LNCAP (cell line): ENCODE measurements around the gene AK4.

Experiments used
- TF ChIP-seq, protein P1 (sequence below): fragments of 450-650 bp; IDR thresholded peaks from 2 replicates; pipeline ENCODE4 v1.5.1; 2017; ENCODE audit warnings: mild to moderate bottlenecking

Gene AK4

DNA sequence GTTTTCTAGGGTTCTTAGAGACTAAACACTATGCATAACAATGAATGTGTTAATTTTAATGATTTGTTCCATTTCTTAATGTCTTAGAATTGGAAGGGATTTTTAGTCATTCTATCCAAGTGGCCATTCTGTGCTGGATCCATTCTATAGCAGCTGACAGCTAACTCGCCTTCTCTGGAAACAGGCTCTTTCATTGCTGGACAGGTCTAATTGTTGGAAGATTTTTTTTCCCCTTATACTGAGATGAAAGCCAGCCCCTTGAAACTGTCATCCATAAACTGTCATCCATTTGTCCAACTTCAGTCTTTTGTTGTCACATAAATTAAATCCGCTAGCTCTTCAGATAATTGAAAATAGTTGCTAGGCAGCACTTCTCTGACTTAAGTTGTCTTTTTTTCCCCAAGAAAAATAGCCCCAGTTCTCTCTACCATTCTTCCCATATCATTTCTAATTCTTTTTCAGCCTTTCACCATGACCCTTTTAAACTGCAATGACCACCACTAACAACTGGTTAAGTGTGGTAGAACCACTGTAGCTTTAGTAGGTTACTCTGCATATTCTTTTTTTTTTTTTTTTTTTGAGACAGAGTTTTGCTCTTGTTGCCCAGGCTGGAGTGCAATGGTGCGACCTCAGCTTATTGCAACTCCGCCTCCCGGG, 19.7 kb downstream of the AK4 start:
- TF ChIP-seq, protein P1, sequence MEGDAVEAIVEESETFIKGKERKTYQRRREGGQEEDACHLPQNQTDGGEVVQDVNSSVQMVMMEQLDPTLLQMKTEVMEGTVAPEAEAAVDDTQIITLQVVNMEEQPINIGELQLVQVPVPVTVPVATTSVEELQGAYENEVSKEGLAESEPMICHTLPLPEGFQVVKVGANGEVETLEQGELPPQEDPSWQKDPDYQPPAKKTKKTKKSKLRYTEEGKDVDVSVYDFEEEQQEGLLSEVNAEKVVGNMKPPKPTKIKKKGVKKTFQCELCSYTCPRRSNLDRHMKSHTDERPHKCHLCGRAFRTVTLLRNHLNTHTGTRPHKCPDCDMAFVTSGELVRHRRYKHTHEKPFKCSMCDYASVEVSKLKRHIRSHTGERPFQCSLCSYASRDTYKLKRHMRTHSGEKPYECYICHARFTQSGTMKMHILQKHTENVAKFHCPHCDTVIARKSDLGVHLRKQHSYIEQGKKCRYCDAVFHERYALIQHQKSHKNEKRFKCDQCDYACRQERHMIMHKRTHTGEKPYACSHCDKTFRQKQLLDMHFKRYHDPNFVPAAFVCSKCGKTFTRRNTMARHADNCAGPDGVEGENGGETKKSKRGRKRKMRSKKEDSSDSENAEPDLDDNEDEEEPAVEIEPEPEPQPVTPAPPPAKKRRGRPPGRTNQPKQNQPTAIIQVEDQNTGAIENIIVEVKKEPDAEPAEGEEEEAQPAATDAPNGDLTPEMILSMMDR = no peak

DNA sequence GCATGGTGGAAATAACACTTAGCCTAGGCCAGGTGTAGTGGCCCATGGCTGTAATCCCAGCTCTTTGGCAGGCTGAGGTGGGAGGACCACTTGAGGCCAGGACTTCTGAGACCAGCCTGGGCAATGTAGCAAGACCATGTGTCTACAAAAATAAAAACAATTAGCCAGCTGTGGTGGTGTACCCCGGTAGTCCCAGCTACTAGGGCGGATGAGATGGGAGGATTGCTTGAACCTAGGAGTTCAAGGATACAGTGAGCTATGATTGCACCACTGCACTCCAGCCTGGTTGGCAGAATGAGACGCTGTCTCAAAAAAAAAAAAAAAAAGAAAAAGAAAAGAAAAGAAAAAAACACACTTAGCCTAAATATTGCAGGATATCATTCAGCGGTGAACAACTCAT, 20.9 kb downstream of the AK4 start:
- TF ChIP-seq, protein P1 = no peak

- TF ChIP-seq, protein P1 = no peak
Observed at GRCh38 chr1:65170511-65171142, 22.6 kb downstream of the AK4 start.

DNA sequence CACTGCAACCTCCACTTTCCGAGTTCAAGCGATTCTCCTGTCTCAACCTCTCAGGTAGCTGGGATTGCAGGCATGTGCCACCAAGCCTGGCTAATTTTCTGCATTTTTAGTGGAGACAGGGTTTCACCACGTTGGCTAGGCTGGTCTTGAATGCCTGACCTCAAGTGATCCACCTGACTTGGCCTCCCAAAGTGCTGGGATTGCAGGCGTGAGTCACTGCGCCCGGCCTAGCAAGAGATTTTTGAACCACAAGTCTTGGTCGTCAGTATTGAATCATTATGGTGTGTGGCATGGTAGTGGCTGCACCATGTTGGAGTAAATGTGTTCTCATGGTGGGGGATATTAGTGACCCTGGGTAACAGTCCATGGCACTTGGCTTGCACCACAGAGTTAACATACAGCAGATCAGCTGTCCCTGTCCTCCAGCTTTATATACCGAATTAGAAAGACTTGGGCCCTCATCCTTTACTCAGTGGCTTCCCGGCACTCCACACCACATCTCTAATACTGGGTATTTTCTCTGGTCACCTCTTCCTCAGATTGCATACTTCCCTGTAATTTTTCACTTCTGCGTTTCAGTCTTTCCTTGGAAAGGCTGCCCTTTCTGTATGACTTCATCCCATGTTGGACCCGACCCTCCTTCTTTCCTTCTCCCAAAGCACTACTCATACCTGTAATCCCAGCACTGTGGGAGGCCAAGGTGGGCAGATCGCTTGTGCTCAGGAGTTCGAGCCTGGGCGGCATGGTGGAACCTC, 25.1 kb downstream of the AK4 start:
- TF ChIP-seq, protein P1 = no peak

DNA sequence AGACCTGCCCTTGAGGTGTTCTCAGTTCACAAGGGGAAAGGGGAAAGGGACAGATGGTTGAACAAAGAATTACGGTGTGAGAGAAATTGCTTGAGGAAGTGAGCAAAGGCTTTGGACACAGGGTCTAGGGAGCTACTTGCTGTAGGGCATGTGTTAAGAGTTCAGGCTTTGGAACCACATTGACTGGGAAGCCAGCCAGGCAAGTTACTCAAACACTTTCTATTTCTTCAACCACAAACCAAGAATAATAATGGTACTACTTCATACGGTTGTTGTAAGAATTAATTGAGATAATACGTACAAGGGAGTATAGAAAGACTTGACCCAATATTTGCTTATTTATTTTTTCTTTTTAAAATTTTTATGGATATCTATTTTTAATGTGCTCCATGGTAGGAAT, 26.6 kb downstream of the AK4 start:
- TF ChIP-seq, protein P1 = no peak

GRCh38 chr1:65175171-65176055, 27.4 kb downstream of the AK4 start:
- TF ChIP-seq, protein P1 = no peak

DNA sequence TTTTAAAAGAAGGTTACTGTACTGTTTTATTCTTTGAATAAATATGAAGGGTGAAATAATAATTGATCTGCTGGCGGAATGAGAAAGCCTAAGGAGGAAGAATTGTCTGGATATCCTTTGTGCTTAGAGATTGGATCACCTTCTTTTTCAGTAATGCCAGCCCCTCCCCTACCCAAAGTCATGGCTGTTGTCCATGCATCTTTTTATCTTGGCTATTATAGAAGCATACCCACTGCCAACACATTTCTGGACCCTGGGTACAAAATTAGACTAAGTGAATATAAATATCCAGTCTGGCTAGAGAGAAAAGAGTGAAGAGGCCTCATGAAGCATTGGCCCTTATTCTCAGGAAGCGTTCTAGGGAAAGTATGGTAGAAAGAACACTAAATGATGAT, 28.1 kb downstream of the AK4 start:
- TF ChIP-seq, protein P1 = no peak
